GM12873 (cell line): ENCODE data around the gene HYAL3.

Source experiments
- CTCF ChIP-seq: IDR thresholded peaks from 2 replicates; pipeline ENCODE4 v1.5.1; 2012; ENCODE audit warnings: low read depth, mild to moderate bottlenecking, moderate library complexity, low read length, control low read depth; ENCODE audit not compliant: insufficient read depth; ENCODE audit errors: missing control alignments

Gene HYAL3

GRCh38 chr3:50298836-50299637 is at the start of gene HYAL3, which contains the start of gene NAA80:
Gene HYAL3, minus strand, starts transcription at chr3:50299405. Its CDS starts 3,803 bp downstream, at chr3:50295602.
Gene NAA80, minus strand, starts transcription at chr3:50299405. Its CDS starts 1,942 bp downstream, at chr3:50297463.
- TF ChIP-seq CTCF, result peak; percentile 61

GRCh38 chr3:50347187-50347813 is 48.1 kb upstream of the HYAL3 start:
- TF ChIP-seq CTCF, result peak; percentile 65

- TF ChIP-seq CTCF, result no peak
Measured at GRCh38 chr3:50345586-50346234, 46.5 kb upstream of the HYAL3 start, which contains the start of gene ZMYND10. Gene ZMYND10, minus strand, starts transcription at chr3:50345732. Its CDS starts 153 bp downstream, at chr3:50345579.

GRCh38 chr3:50345008-50345407 is 45.8 kb upstream of the HYAL3 start:
- TF ChIP-seq CTCF, result no peak

- no peak for TF ChIP-seq CTCF
Measured at GRCh38 chr3:50342813-50343633, 43.8 kb upstream of the HYAL3 start.

- no peak for TF ChIP-seq CTCF
Measured at GRCh38 chr3:50341996-50342650, 42.9 kb upstream of the HYAL3 start.
